Naive thymus-derived CD8-positive, alpha-beta T cell (primary cell): ENCODE measurements around the gene COL5A1. TPM values are rescaled to one million over a fixed set of nuclear protein-coding genes. Genes with fewer than 3 reads are reported as not detected.

Experiments used
- ATAC-seq, 2 donors: fragments of 150-1000 bp; cut with Tn5 transposase in 1 of 2; sonication (Bioruptor Pico), chemical (Tn5 transposase) in 1 of 2; 1 replicate in 1 of 2; 2 replicates in 1 of 2; pipeline ENCODE4 v1.10.0; 2021; ENCODE audit warnings: mild to moderate bottlenecking in 2 of 2, moderate library complexity in 2 of 2
- POLR2A ChIA-PET: fragments of 350-600 bp; sonication (Branson Sonifier 250); formaldehyde crosslinking; loops from one replicate; lab custom pipeline; 2021; ENCODE audit warnings: antibody characterized with exemption; lab: Charles Lee
- DNase-seq, 10 donors: peaks; one replicate each; pipeline versions ENCODE4 v3.0.0 to v3.0.0-alpha.2; 2020 to 2022
- H3K27ac Mint-ChIP-seq, 10 donors: one replicate each; pipeline ENCODE4 v1.8.0; 2020 to 2022; ENCODE audit warnings: mild to moderate bottlenecking in 10 of 10, mixed read lengths in 10 of 10, moderate library complexity in 4 of 10, inconsistent platforms in 1 of 10
- H3K27me3 Mint-ChIP-seq, 5 donors: one replicate each; pipeline ENCODE4 v1.8.0; 2021 to 2022; ENCODE audit warnings: mixed read lengths in 5 of 5
- H3K36me3 Mint-ChIP-seq, 3 donors: one replicate each; pipeline ENCODE4 v1.8.0; 2020 to 2022; ENCODE audit warnings: mixed read lengths in 3 of 3, mild to moderate bottlenecking in 2 of 3, inconsistent platforms in 1 of 3
- H3K4me1 Mint-ChIP-seq, 4 donors: one replicate each; pipeline ENCODE4 v1.8.0; 2021 to 2022; ENCODE audit warnings: mixed read lengths in 4 of 4
- H3K4me3 Mint-ChIP-seq, 10 donors: one replicate each; pipeline ENCODE4 v1.8.0; 2020 to 2022; ENCODE audit warnings: mild to moderate bottlenecking in 10 of 10, mixed read lengths in 10 of 10, moderate library complexity in 6 of 10, inconsistent platforms in 1 of 10
- H3K9me3 Mint-ChIP-seq, 9 donors: one replicate each; pipeline ENCODE4 v1.8.0; 2020 to 2022; ENCODE audit warnings: mixed read lengths in 9 of 9, mild to moderate bottlenecking in 3 of 9, inconsistent platforms in 1 of 9, moderate library complexity in 1 of 9
- polyA plus RNA-seq, 3 donors: library from polyadenylated mRNA; unstranded; fragments of 300-500 nt; fragmentation: Illumina TruSeq; gene quantifications; one replicate each; pipeline ENCODE4 v1.2.3, GENCODE V29; 2021
- total RNA-seq, 8 experiments: library from RNA in 2 of 8; stranded (reverse) in 2 of 8; gene quantifications; one replicate each; pipeline ENCODE4 v1.2.3 and lab custom pipeline; 2021 to 2026

Gene COL5A1
- total and polyA plus RNA-seq, 5 experiments from 2014 or later, result 0.26 TPM; not detected in 4

DNA sequence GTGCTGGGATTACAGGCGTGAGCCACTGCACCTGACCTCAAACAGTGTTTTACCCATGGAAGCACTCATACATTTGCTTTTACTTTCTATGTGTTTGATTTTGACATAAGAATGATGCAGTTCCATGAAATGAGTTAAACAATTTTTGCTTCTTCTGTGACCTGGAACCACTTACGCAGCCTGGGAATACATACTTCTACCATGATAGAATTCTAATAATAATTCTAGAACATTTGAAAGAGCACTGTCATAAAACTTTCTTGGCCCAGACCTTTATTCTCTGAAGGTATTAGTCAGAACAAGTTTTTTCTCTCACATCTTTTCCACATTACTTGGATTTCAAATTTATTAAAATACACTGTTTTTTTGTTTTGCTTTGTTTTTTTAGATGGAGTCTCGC lies 25.3 kb upstream of the COL5A1 start:
- Mint-ChIP-seq H3K4me3 (no peak overlapping the region), H3K4me1 (no peaks in the 10 kb centered on the region), H3K27ac (no peak overlapping the region), H3K27me3 (peaks cover 1 to 18% (median 7%) of the 10 kb centered on the region in 5 donors), H3K36me3 (peaks cover 0 to 11% (median 2%) of the 10 kb centered on the region in 3 donors), H3K9me3 (peaks cover 5 to 32% (median 16%) of the 10 kb centered on the region in 9 donors)
- POLR2A ChIA-PET, result no interaction called here
- DNase-seq, result no peak
- no peak for ATAC-seq

- Mint-ChIP-seq H3K27ac (no peak overlapping the region), H3K36me3 (peaks cover 0 to 6% (median 2%) of the 10 kb centered on the region in 3 donors), H3K4me1 (no peaks in the 10 kb centered on the region), H3K27me3 (peaks cover 0 to 14% (median 9%) of the 10 kb centered on the region in 5 donors), H3K9me3 (peaks cover under 1 to 24% (median 12%) of the 10 kb centered on the region in 9 donors), H3K4me3 (no peak overlapping the region)
- DNase-seq (peak in 1 of 10 donors; percentile 31), ATAC-seq (no peak)
- POLR2A ChIA-PET, result no interaction called here
Observed at GRCh38 chr9:134617246-134617645, 24.4 kb upstream of the COL5A1 start.

GRCh38 chr9:134617836-134618162 lies 23.8 kb upstream of the COL5A1 start:
- H3K9me3 Mint-ChIP-seq, result peaks cover 0 to 19% (median 6%) of the 10 kb centered on the region in 9 donors
- no peak overlapping the region for H3K4me3 Mint-ChIP-seq
- peaks cover 0 to 12% (median 9%) of the 10 kb centered on the region in 5 donors for H3K27me3 Mint-ChIP-seq
- POLR2A ChIA-PET, result no interaction called here
- peaks cover 0 to 1% (median 0%) of the 10 kb centered on the region in 4 donors for H3K4me1 Mint-ChIP-seq
- peaks cover 0 to under 1% (median 0%) of the 10 kb centered on the region in 3 donors for H3K36me3 Mint-ChIP-seq
- DNase-seq (no peak), ATAC-seq (no peak)
- H3K27ac Mint-ChIP-seq, result no peak overlapping the region

DNA sequence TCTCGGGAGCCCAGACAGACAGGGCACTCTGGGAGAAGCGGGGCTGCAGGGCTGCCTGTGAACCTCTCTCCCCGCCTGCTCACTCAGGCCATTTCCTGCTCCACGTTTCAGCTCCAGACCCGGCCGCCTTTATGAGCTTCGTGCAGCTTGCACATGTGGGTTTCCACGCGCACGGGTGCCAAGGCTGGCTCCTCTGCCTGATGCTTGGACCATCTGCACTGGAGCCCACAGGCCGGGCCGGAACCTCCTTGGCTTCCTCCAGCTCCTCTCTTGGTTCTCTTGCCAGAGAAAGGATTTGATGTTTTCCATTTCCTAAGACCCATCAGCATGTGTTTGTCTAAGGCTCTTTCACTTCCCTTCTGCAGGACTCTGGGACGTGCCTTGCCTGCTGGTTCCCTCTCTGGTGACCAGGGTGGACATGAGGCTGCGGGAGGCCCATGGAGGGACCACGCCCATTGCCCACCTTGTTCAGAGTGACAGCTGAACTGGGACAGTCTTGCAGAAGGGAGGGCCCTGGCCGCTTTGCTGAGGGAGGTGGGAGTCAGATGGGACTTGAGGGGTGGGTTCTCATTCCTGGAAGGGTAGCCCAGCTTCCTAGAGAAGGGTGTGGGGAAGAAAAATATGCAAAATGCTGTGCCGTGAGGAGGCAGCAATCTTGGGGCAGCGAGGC lies 23.3 kb upstream of the COL5A1 start:
- peaks cover 0 to 13% (median 9%) of the 10 kb centered on the region in 5 donors for H3K27me3 Mint-ChIP-seq
- H3K4me3 Mint-ChIP-seq, result no peak overlapping the region
- ATAC-seq, result no peak

GRCh38 chr9:134618833-134619447 lies 22.7 kb upstream of the COL5A1 start:
- ATAC-seq, result no peak
- H3K27me3 Mint-ChIP-seq, result peaks cover 0 to 13% (median 9%) of the 10 kb centered on the region in 5 donors
- peaks cover 0 to 7% (median 2%) of the 10 kb centered on the region in 9 donors for H3K9me3 Mint-ChIP-seq
- H3K4me1 Mint-ChIP-seq, result peaks cover 0 to 2% (median 0%) of the 10 kb centered on the region in 4 donors
- peak overlapping the region in 1 of 10 donors; percentile 11 for H3K27ac Mint-ChIP-seq
- no peaks in the 10 kb centered on the region for H3K36me3 Mint-ChIP-seq
- POLR2A ChIA-PET, result no interaction called here
- no peak overlapping the region for H3K4me3 Mint-ChIP-seq
- peak in 1 of 10 donors; percentile 45 for DNase-seq

More for the DNA sequence above, 23.3 kb upstream of the COL5A1 start:
- peaks cover 0 to 14% (median 3%) of the 10 kb centered on the region in 9 donors for H3K9me3 Mint-ChIP-seq
- no peak overlapping the region for H3K27ac Mint-ChIP-seq
- H3K4me1 Mint-ChIP-seq, result peaks cover 0 to 2% (median 0%) of the 10 kb centered on the region in 4 donors
- H3K36me3 Mint-ChIP-seq, result no peaks in the 10 kb centered on the region
- DNase-seq, result peak in 1 of 10 donors; percentile 57
- POLR2A ChIA-PET, result no interaction called here

GRCh38 chr9:134619448-134619982 lies 22.1 kb upstream of the COL5A1 start:
- peaks cover 0 to 13% (median 9%) of the 10 kb centered on the region in 5 donors for H3K27me3 Mint-ChIP-seq
- no peak overlapping the region for H3K4me3 Mint-ChIP-seq
- no peaks in the 10 kb centered on the region for H3K36me3 Mint-ChIP-seq
- POLR2A ChIA-PET, result no interaction called here
- H3K4me1 Mint-ChIP-seq, result peaks cover 0 to 2% (median 0%) of the 10 kb centered on the region in 4 donors
- H3K9me3 Mint-ChIP-seq, result peaks cover 0 to 4% (median 0%) of the 10 kb centered on the region in 9 donors
- ATAC-seq (no peak), DNase-seq (peak in 1 of 10 donors; percentile 35)
- H3K27ac Mint-ChIP-seq, result peak overlapping the region in 1 of 10 donors; percentile 11

DNA sequence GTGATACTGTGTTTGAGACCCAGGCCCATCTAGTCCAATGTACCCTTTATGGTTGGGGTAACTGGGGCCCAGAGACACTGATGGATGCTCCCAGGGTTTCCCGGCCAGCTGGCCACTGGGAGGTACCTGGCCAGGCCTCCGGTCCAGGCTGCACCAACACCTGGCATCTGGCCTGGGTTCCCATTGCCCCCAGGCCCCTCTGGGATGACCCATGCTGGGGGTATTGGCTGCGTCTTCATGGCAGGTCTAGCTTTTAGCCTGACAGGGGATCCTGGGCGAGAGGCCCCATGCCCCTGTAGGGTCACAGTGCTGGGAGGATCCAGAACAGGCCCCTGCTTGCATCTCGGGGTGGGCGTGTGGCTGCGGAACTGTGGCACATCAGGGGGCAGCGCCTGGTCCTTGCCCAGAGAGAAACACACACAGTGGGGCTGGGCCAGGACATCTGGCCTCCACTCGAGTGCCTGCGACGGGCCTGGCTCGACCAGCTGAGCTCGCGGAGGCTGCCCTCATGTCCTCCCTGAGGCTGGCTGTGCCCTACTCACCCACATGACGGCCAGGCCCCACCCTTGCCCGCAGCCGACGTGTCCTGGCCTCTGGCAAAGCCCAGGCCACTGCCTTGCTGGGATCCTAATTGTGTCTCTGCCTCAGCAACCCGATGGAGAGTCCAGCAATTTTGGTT lies 21.5 kb upstream of the COL5A1 start:
- ATAC-seq (no peak), DNase-seq (peak in 1 of 10 donors; percentile 55)
- Mint-ChIP-seq H3K9me3 (peaks cover 0 to 4% (median 0%) of the 10 kb centered on the region in 9 donors), H3K4me3 (no peak overlapping the region), H3K36me3 (no peaks in the 10 kb centered on the region), H3K27ac (no peak overlapping the region), H3K4me1 (peaks cover 0 to 2% (median 0%) of the 10 kb centered on the region in 4 donors), H3K27me3 (peaks cover 0 to 13% (median 9%) of the 10 kb centered on the region in 5 donors)
- POLR2A ChIA-PET, result no interaction called here

DNA sequence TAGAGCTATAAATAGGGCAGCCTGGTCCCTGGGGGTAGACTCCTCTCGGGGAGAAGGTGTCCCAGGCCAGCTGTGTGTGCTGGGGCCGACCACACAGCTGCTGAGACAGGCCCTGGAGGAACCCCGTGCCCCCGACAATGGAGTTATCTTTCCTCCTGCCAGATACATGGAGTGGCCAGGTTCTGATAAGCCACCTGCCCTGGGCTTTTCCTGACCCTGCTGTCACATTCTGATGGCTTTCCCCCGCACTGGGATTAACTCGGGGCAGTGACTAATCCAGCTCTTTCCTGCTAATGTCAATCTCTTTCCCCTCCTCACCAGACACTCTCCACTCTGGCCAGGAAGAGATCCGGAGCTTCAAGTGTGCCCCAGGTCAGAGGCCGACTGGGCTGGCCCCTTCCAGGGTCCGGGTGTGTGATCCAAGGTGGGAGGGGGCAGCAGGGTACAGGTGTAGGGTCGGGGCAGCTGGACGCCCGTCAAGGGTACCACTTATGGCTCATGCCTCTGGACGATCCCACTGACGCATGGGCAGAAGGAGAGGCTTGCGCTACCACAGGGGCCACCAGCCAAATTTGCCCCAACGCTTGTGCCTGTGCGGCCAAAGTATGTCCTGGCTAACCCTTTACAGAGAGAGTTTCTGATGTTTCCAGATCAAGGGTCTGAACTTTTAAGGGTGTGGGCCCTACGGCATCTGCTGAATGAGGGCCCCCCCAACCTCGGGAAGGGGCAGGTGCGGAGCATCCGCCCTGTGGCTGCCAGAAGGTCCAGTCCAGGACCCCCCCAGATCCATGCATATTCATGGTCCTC lies 20.6 kb upstream of the COL5A1 start:
- Mint-ChIP-seq H3K4me1 (peaks cover 0 to 2% (median 0%) of the 10 kb centered on the region in 4 donors), H3K4me3 (no peak overlapping the region), H3K36me3 (no peaks in the 10 kb centered on the region), H3K9me3 (no peaks in the 10 kb centered on the region), H3K27ac (no peak overlapping the region), H3K27me3 (peaks cover 0 to 13% (median 9%) of the 10 kb centered on the region in 5 donors)
- ATAC-seq (no peak), DNase-seq (no peak)
- POLR2A ChIA-PET, result no interaction called here

DNA sequence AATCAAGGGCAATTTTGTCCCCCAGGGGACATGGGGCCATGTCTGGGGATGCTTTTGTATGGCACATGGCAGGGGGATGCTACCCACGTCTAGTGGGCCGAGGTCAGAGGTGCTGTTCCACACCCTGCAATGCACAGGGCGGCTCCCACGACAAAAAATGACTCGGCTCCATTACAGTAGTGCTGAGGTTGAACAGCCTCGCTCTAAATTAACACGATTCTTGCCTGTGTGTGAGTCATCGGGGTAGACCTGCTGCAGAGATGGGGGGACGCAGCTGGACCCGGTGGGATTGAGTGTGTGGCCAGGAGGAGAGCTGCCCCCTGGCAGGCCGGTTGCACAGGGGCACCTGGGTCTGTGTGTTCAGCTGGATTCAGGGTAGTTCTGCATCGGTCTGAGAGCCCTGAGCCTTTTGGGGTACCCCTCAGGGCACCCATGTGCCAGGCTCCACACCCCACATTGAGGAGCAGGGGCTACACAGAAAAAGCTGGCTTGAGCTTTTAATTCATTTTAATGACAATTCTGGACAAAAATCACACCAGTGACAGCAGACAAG lies 20.0 kb upstream of the COL5A1 start:
- ATAC-seq, result no peak
- Mint-ChIP-seq H3K4me1 (peaks cover 0 to 2% (median 0%) of the 10 kb centered on the region in 4 donors), H3K27me3 (peaks cover 0 to 13% (median 9%) of the 10 kb centered on the region in 5 donors), H3K4me3 (no peak overlapping the region), H3K9me3 (no peaks in the 10 kb centered on the region), H3K36me3 (no peaks in the 10 kb centered on the region), H3K27ac (peak overlapping the region in 1 of 10 donors; percentile 27)
- DNase-seq, result peak in 1 of 10 donors; percentile 40
- POLR2A ChIA-PET, result interaction anchor here (0.5 kb wide), 1 partner anchor 303 kb away, joined by 3 read pairs; no protein-coding TSS in a partner anchor

- DNase-seq (peak in 1 of 10 donors; percentile 14), ATAC-seq (no peak)
- Mint-ChIP-seq H3K4me1 (peaks cover 0 to 2% (median 0%) of the 10 kb centered on the region in 4 donors), H3K4me3 (no peak overlapping the region), H3K36me3 (no peaks in the 10 kb centered on the region), H3K9me3 (no peaks in the 10 kb centered on the region), H3K27ac (peak overlapping the region in 1 of 10 donors; percentile 17), H3K27me3 (peaks cover 0 to 13% (median 7%) of the 10 kb centered on the region in 5 donors)
- POLR2A ChIA-PET, result no interaction called here
Observed at GRCh38 chr9:134622896-134623257, 18.7 kb upstream of the COL5A1 start.

- POLR2A ChIA-PET, result no interaction called here
- peak in 1 of 10 donors; percentile 56 for DNase-seq
- Mint-ChIP-seq H3K27me3 (peaks cover 0 to 9% (median 1%) of the 10 kb centered on the region in 5 donors), H3K4me1 (peaks cover 0 to 2% (median 0%) of the 10 kb centered on the region in 4 donors), H3K36me3 (no peaks in the 10 kb centered on the region), H3K27ac (peak overlapping the region in 1 of 10 donors; percentile 17), H3K4me3 (no peak overlapping the region), H3K9me3 (no peaks in the 10 kb centered on the region)
- no peak for ATAC-seq
Observed at GRCh38 chr9:134623258-134624066, 18.1 kb upstream of the COL5A1 start.
